H9 (cell line): ENCODE measurements around the gene KY. TPM values are rescaled to one million over a fixed set of nuclear protein-coding genes. Genes with fewer than 3 reads are reported as not detected.

Experiments
- DNase-seq: peaks from one replicate; pipeline ENCODE4 v3.0.0-alpha.2; 2017
- H2AFZ ChIP-seq: one replicate; pipeline ENCODE4 v1.6.1; 2013; ENCODE audit warnings: mild to moderate bottlenecking, low read length, control low read depth, moderate library complexity
- H2AK5ac ChIP-seq: 2 replicates; pipeline ENCODE4 v1.6.1; 2013; ENCODE audit warnings: low read length, control low read depth, mixed read lengths; ENCODE audit not compliant: insufficient read length
- H2BK120ac ChIP-seq: one replicate; pipeline ENCODE4 v1.6.1; 2013; ENCODE audit warnings: low read depth, mild to moderate bottlenecking, low read length, control low read depth, inconsistent platforms; ENCODE audit not compliant: poor library complexity, severe bottlenecking
- H2BK12ac ChIP-seq: 2 replicates; pipeline ENCODE4 v1.6.1; 2013; ENCODE audit warnings: low read length, control low read depth, mixed read lengths, low read depth; ENCODE audit not compliant: insufficient read length
- H2BK15ac ChIP-seq: 2 replicates; pipeline ENCODE4 v1.6.1; 2013; ENCODE audit warnings: low read depth, low read length, control low read depth
- H2BK20ac ChIP-seq: one replicate; pipeline ENCODE4 v1.6.1; 2013; ENCODE audit warnings: low read depth, mild to moderate bottlenecking, low read length, control low read depth, inconsistent platforms; ENCODE audit not compliant: poor library complexity, severe bottlenecking
- H2BK5ac ChIP-seq: 2 replicates; pipeline ENCODE4 v1.6.1; 2013; ENCODE audit warnings: low read length, control low read depth, mixed read lengths; ENCODE audit not compliant: insufficient read length
- H3K14ac ChIP-seq: 2 replicates; pipeline ENCODE4 v1.6.1; 2013; ENCODE audit warnings: low read length, control low read depth; ENCODE audit not compliant: insufficient read depth
- H3K18ac ChIP-seq: 2 replicates; pipeline ENCODE4 v1.6.1; 2013; ENCODE audit warnings: low read depth, mild to moderate bottlenecking, mixed read lengths, low read length, control low read depth; ENCODE audit not compliant: insufficient read length
- H3K23ac ChIP-seq: 2 replicates; pipeline ENCODE4 v1.6.1; 2013; ENCODE audit warnings: low read length, control low read depth, mixed read lengths, low read depth; ENCODE audit not compliant: insufficient read length
- H3K23me2 ChIP-seq: 2 replicates; pipeline ENCODE4 v1.6.1; 2013; ENCODE audit warnings: low read depth, mild to moderate bottlenecking, mixed read lengths, low read length, control low read depth; ENCODE audit not compliant: insufficient read length, poor library complexity, severe bottlenecking
- H3K27ac ChIP-seq: 2 replicates; pipeline ENCODE4 v1.5.1; 2013; ENCODE audit warnings: low read length, control low read depth, mixed read lengths, low read depth; ENCODE audit not compliant: insufficient read length
- H3K27me3 ChIP-seq: 2 replicates; pipeline ENCODE4 v1.6.1; 2013; ENCODE audit warnings: low read length, control low read depth, inconsistent platforms; ENCODE audit not compliant: insufficient read depth
- H3K4ac ChIP-seq: 2 replicates; pipeline ENCODE4 v1.6.1; 2013; ENCODE audit warnings: low read depth, mild to moderate bottlenecking, control low read depth, inconsistent platforms, low read length, moderate library complexity
- H3K4me1 ChIP-seq: 2 replicates; pipeline ENCODE4 v1.6.1; 2013; ENCODE audit warnings: low read length, control low read depth, inconsistent platforms; ENCODE audit not compliant: insufficient read depth
- H3K4me2 ChIP-seq: 2 replicates; pipeline ENCODE4 v1.6.1; 2013; ENCODE audit warnings: low read length, control low read depth, mixed read lengths; ENCODE audit not compliant: insufficient read length, insufficient read depth
- H3K56ac ChIP-seq: 2 replicates; pipeline ENCODE4 v1.6.1; 2013; ENCODE audit warnings: low read depth, mild to moderate bottlenecking, mixed read lengths, low read length, control low read depth; ENCODE audit not compliant: insufficient read length
- H3K79me1 ChIP-seq: 2 replicates; pipeline ENCODE4 v1.6.1; 2013; ENCODE audit warnings: low read depth, mild to moderate bottlenecking, moderate library complexity, low read length, control low read depth, inconsistent platforms; ENCODE audit not compliant: insufficient read depth, poor library complexity, severe bottlenecking
- H3K79me2 ChIP-seq: 2 replicates; pipeline ENCODE4 v1.6.1; 2013; ENCODE audit warnings: low read length, control low read depth, inconsistent platforms; ENCODE audit not compliant: insufficient read depth
- H3K9ac ChIP-seq: 2 replicates; pipeline ENCODE4 v1.6.1; 2013; ENCODE audit warnings: low read length, control low read depth, mixed read lengths; ENCODE audit not compliant: insufficient read length; ENCODE audit errors: extremely low read depth
- H3K9me3 ChIP-seq: one replicate; pipeline ENCODE4 v1.6.1; 2013; ENCODE audit warnings: low read depth, low read length, inconsistent platforms; ENCODE audit not compliant: control insufficient read depth
- H3T11ph ChIP-seq: one replicate; pipeline ENCODE4 v1.6.1; 2013; ENCODE audit warnings: mild to moderate bottlenecking, low read length, control low read depth, inconsistent platforms
- H4K20me1 ChIP-seq: one replicate; pipeline ENCODE4 v1.6.1; 2013; ENCODE audit not compliant: control insufficient read depth, insufficient read length, insufficient read depth
- H4K5ac ChIP-seq: 2 replicates; pipeline ENCODE4 v1.6.1; 2013; ENCODE audit warnings: low read depth, mild to moderate bottlenecking, mixed read lengths, low read length, control low read depth; ENCODE audit not compliant: insufficient read length
- H4K8ac ChIP-seq: replicated peaks from 2 replicates; pipeline ENCODE4 v1.6.1; 2013; ENCODE audit warnings: low read length, control low read depth, mixed read lengths, low read depth; ENCODE audit not compliant: insufficient read length
- H4K91ac ChIP-seq: 2 replicates; pipeline ENCODE4 v1.6.1; 2013; ENCODE audit warnings: low read depth, mild to moderate bottlenecking, moderate library complexity, mixed read lengths, low read length, control low read depth; ENCODE audit not compliant: insufficient read length
- H3K27ac Mint-ChIP-seq, 3 experiments: 2 replicates in 2 of 3; 3 replicates in 1 of 3; pipeline ENCODE4 v1.8.0; 2020 to 2021; ENCODE audit warnings: mixed read lengths in 3 of 3, mild to moderate bottlenecking in 1 of 3, moderate library complexity in 1 of 3
- H3K27me3 Mint-ChIP-seq: 2 replicates; pipeline ENCODE4 v1.8.0; 2021; ENCODE audit warnings: low read depth, mild to moderate bottlenecking, moderate library complexity, mixed read lengths
- H3K36me3 Mint-ChIP-seq, 3 experiments: 2 replicates in 2 of 3; 3 replicates in 1 of 3; pipeline ENCODE4 v1.8.0; 2020 to 2021; ENCODE audit warnings: low read depth in 3 of 3, mixed read lengths in 3 of 3; ENCODE audit not compliant: insufficient read depth in 1 of 3
- H3K4me1 Mint-ChIP-seq, 2 experiments: 2 replicates each; pipeline ENCODE4 v1.8.0; 2020; ENCODE audit warnings: mixed read lengths in 2 of 2
- H3K4me3 Mint-ChIP-seq, 2 experiments: 2 replicates in 1 of 2; 3 replicates in 1 of 2; pipeline ENCODE4 v1.8.0; 2020 to 2021; ENCODE audit warnings: mild to moderate bottlenecking in 2 of 2, mixed read lengths in 2 of 2, moderate library complexity in 1 of 2
- H3K9me3 Mint-ChIP-seq, 2 experiments: 2 replicates in 1 of 2; 3 replicates in 1 of 2; pipeline ENCODE4 v1.8.0; 2020; ENCODE audit warnings: mild to moderate bottlenecking in 2 of 2, mixed read lengths in 2 of 2, moderate library complexity in 1 of 2
- WGBS: extraction: QIAGEN DNeasy Blood & Tissue Kit; methylation state at CpG from one replicate; pipeline ENCODE4 v1.1.7; 2013; ENCODE audit warnings: missing lambda C conversion rate, low lambda C conversion rate, mixed read lengths; ENCODE audit not compliant: insufficient read length; ENCODE audit errors: extremely low coverage; 5-methylcytosine and 5-hydroxymethylcytosine counted together
- total RNA-seq: library from RNA; stranded (reverse); gene quantifications from 2 replicates; pipeline ENCODE4 v1.2.1, GENCODE V29; 2021
- TF ChIP-seq, protein P1 (sequence below): fragments of 200-600 bp; sonication (generic); conservative IDR thresholded peaks from 3 replicates; pipeline ENCODE4 v1.8.0; 2021; ENCODE audit warnings: antibody characterized with exemption, mild to moderate bottlenecking

KY gene
- total RNA-seq, 1 experiment from 2014 or later, result not detected

DNA sequence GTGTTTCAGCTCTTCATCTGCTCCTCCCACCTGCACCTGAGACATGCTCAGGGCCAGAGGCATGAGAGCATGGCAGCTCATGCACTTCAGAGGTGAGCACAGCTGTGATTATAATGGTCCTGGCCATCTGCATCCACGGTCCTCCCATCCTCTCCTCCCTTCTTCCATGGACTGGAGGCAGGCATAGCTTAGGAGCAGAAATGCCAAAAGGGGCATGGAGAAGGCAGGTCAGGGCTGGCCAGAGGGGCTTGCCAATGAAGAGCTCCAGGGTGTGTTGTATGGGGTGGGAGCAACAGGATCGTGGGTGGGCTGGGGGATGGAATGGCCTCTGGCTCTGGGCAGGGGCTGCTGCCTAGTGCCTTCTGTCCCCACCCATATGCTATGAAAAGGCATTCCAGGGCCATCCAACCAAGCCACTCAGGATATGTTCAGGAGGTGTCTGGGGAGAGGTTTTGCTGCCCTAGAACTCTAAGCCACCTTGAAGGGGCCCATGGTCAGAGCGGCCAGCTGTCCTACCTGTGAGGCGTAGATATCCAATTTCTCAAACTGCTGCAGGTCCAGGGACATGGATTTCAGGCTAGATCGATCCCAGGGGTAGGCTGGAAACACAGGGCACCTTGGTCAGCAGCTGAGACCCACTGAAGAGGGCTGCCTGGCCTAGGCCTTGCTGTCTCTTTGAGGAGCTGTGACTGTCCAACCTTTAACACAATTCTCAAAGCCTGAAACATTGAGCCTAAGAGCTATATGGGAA, 26.1 kb downstream of the KY start:
- H2BK120ac ChIP-seq, result no peak overlapping the region
- no peak overlapping the region for H3K18ac ChIP-seq
- H3K27ac Mint-ChIP-seq, result no peak overlapping the region; a peak in 2 of 7 replicates
- no peak overlapping the region; a peak in 1 of 5 replicates for H3K4me3 Mint-ChIP-seq
- H3K4me1 Mint-ChIP-seq, result no peaks in the 10 kb centered on the region
- DNase-seq, result peak; percentile 6
- H3K36me3 Mint-ChIP-seq, result no peaks in the 10 kb centered on the region
- H2AK5ac ChIP-seq, result no peak overlapping the region
- no peaks in the 10 kb centered on the region for H3K23me2 ChIP-seq
- no peak overlapping the region for H3K56ac ChIP-seq
- H2BK20ac ChIP-seq, result no peak overlapping the region
- H4K8ac ChIP-seq, result no peak overlapping the region
- H3K79me1 ChIP-seq, result no peaks in the 10 kb centered on the region
- no peak overlapping the region for H3K27ac ChIP-seq
- no peak overlapping the region for H3K9ac ChIP-seq
- no peak overlapping the region for H2BK15ac ChIP-seq
- H3K4me1 ChIP-seq, result no peaks in the 10 kb centered on the region
- no peak overlapping the region for H2BK12ac ChIP-seq
- peaks cover 5% of the 10 kb centered on the region for H3K27me3 Mint-ChIP-seq
- H3T11ph ChIP-seq, result no peak overlapping the region
- H3K23ac ChIP-seq, result no peak overlapping the region
- H3K4me2 ChIP-seq, result no peak overlapping the region
- no CpG with 5 or more reads among the region's 5 CpGs for WGBS
- H3K9me3 Mint-ChIP-seq, result 0 out of 5 replicates have a peak, but pooled peaks cover 0 to 2% of the 10 kb centered on the region in 2 experiments
- H4K91ac ChIP-seq, result no peak overlapping the region
- no peak overlapping the region for H3K4ac ChIP-seq
- H4K20me1 ChIP-seq, result no peaks in the 10 kb centered on the region
- H3K14ac ChIP-seq, result no peak overlapping the region
- no peak overlapping the region for H2BK5ac ChIP-seq
- no peak overlapping the region for H4K5ac ChIP-seq
- no peak overlapping the region for H2AFZ ChIP-seq
- TF ChIP-seq, protein P1, sequence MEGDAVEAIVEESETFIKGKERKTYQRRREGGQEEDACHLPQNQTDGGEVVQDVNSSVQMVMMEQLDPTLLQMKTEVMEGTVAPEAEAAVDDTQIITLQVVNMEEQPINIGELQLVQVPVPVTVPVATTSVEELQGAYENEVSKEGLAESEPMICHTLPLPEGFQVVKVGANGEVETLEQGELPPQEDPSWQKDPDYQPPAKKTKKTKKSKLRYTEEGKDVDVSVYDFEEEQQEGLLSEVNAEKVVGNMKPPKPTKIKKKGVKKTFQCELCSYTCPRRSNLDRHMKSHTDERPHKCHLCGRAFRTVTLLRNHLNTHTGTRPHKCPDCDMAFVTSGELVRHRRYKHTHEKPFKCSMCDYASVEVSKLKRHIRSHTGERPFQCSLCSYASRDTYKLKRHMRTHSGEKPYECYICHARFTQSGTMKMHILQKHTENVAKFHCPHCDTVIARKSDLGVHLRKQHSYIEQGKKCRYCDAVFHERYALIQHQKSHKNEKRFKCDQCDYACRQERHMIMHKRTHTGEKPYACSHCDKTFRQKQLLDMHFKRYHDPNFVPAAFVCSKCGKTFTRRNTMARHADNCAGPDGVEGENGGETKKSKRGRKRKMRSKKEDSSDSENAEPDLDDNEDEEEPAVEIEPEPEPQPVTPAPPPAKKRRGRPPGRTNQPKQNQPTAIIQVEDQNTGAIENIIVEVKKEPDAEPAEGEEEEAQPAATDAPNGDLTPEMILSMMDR, result no peak
- H3K9me3 ChIP-seq, result no peaks in the 10 kb centered on the region
- H3K79me2 ChIP-seq, result no peaks in the 10 kb centered on the region
- no peaks in the 10 kb centered on the region for H3K27me3 ChIP-seq
